WTC11 (cell line): ENCODE measurements around the gene PDC. TPM values are rescaled to one million over a fixed set of nuclear protein-coding genes. Genes with fewer than 3 reads are reported as not detected.

Experiments
- ATAC-seq: fragments of 200-7000 bp; cut with Tn5 transposase; 2 replicates; pipeline ENCODE4 v1.10.0; 2021; ENCODE audit warnings: mild to moderate bottlenecking, moderate library complexity
- CTCF ChIA-PET: fragments of 300-600 bp; sonication (Branson Sonifier 250); formaldehyde crosslinking; loops from one replicate; lab custom pipeline; 2021; ENCODE audit warnings: antibody characterized with exemption; lab: Charles Lee
- POLR2A ChIA-PET: fragments of 350-600 bp; sonication (Branson Sonifier 250); formaldehyde crosslinking; loops from one replicate; lab custom pipeline; 2021; ENCODE audit warnings: antibody characterized with exemption; lab: Charles Lee
- DNase-seq: peaks from one replicate; pipeline ENCODE4 v3.0.0; 2021; ENCODE audit warnings: low spot score
- H3K27ac Mint-ChIP-seq: 2 replicates; pipeline ENCODE4 v1.8.0; 2021; ENCODE audit warnings: mixed read lengths
- H3K27me3 Mint-ChIP-seq: 2 replicates; pipeline ENCODE4 v1.8.0; 2021; ENCODE audit warnings: low read depth, mild to moderate bottlenecking, moderate library complexity, mixed read lengths
- H3K36me3 Mint-ChIP-seq: 2 replicates; pipeline ENCODE4 v1.8.0; 2021; ENCODE audit warnings: mixed read lengths
- H3K4me1 Mint-ChIP-seq: 2 replicates; pipeline ENCODE4 v1.8.0; 2022; ENCODE audit warnings: mixed read lengths
- H3K4me3 Mint-ChIP-seq: 2 replicates; pipeline ENCODE4 v1.8.0; 2021; ENCODE audit warnings: mild to moderate bottlenecking, moderate library complexity, mixed read lengths
- H3K9me3 Mint-ChIP-seq: 2 replicates; pipeline ENCODE4 v1.8.0; 2021; ENCODE audit warnings: mixed read lengths
- AFF4 ChIP-seq: sonication (generic); formaldehyde crosslinking; IDR thresholded peaks from 2 replicates; pipeline ENCODE4 v1.8.1; 2023; ENCODE audit warnings: mild to moderate bottlenecking, missing genetic modification reagents, borderline replicate concordance
- ATF2 ChIP-seq: sonication (generic); formaldehyde crosslinking; IDR thresholded peaks from 2 replicates; pipeline ENCODE4 v1.8.1; 2022; ENCODE audit warnings: low read depth, missing genetic modification reagents, borderline replicate concordance
- ELF4 ChIP-seq: sonication (generic); formaldehyde crosslinking; IDR thresholded peaks from 2 replicates; pipeline ENCODE4 v1.8.1; 2022; ENCODE audit warnings: low read depth, mild to moderate bottlenecking, moderate library complexity, missing genetic modification reagents
- ESRRA ChIP-seq: sonication (generic); formaldehyde crosslinking; IDR thresholded peaks from 2 replicates; pipeline ENCODE4 v1.8.1; 2022; ENCODE audit warnings: mild to moderate bottlenecking, missing genetic modification reagents, borderline replicate concordance
- FOXP1 ChIP-seq: sonication (generic); formaldehyde crosslinking; IDR thresholded peaks from 2 replicates; pipeline ENCODE4 v1.8.0; 2022; ENCODE audit warnings: missing genetic modification reagents, mild to moderate bottlenecking, moderate library complexity, borderline replicate concordance
- FOXP4 ChIP-seq: sonication (generic); formaldehyde crosslinking; IDR thresholded peaks from 2 replicates; pipeline ENCODE4 v1.8.0; 2022; ENCODE audit warnings: mild to moderate bottlenecking, missing genetic modification reagents
- GTF2I ChIP-seq: fragments of 250-450 bp; sonication (Bioruptor Pico); conservative IDR thresholded peaks from 2 replicates; pipeline ENCODE4 v1.4.0; 2021; ENCODE audit warnings: mild to moderate bottlenecking
- IRF2 ChIP-seq: sonication (generic); formaldehyde crosslinking; IDR thresholded peaks from 2 replicates; pipeline ENCODE4 v1.8.0; 2022; ENCODE audit warnings: low read depth, missing genetic modification reagents, borderline replicate concordance
- JUN ChIP-seq: sonication (generic); formaldehyde crosslinking; IDR thresholded peaks from 2 replicates; pipeline ENCODE4 v1.8.0; 2023; ENCODE audit warnings: mild to moderate bottlenecking, missing genetic modification reagents
- MAX ChIP-seq: sonication (generic); formaldehyde crosslinking; IDR thresholded peaks from 2 replicates; pipeline ENCODE4 v1.8.0; 2022; ENCODE audit warnings: mild to moderate bottlenecking, missing genetic modification reagents
- NFYB ChIP-seq: sonication (generic); formaldehyde crosslinking; conservative IDR thresholded peaks from 2 replicates; pipeline ENCODE4 v1.8.0; 2022; ENCODE audit warnings: low read depth, missing genetic modification reagents
- NR3C1 ChIP-seq: sonication (generic); formaldehyde crosslinking; conservative IDR thresholded peaks from 2 replicates; pipeline ENCODE4 v1.8.1; 2023; ENCODE audit warnings: low read depth, mild to moderate bottlenecking, missing genetic modification reagents
- PRRX2 ChIP-seq: fragments of 250-450 bp; sonication (Bioruptor Pico); IDR thresholded peaks from 2 replicates; pipeline ENCODE4 v1.8.0; 2021; ENCODE audit warnings: mild to moderate bottlenecking
- USF1 ChIP-seq: sonication (generic); formaldehyde crosslinking; IDR thresholded peaks from 2 replicates; pipeline ENCODE4 v1.8.0; 2022; ENCODE audit warnings: mild to moderate bottlenecking, missing genetic modification reagents
- ZNF121 ChIP-seq: sonication (generic); formaldehyde crosslinking; IDR thresholded peaks from 2 replicates; pipeline ENCODE4 v1.8.0; 2023; ENCODE audit warnings: missing genetic modification reagents
- ZNF232 ChIP-seq: sonication (generic); formaldehyde crosslinking; IDR thresholded peaks from 2 replicates; pipeline ENCODE4 v1.8.0; 2022; ENCODE audit warnings: mild to moderate bottlenecking, missing genetic modification reagents
- ZNF263 ChIP-seq: sonication (generic); formaldehyde crosslinking; IDR thresholded peaks from 2 replicates; pipeline ENCODE4 v1.8.1; 2022; ENCODE audit warnings: low read depth, mild to moderate bottlenecking, moderate library complexity, missing genetic modification reagents
- ZNF317 ChIP-seq: sonication (generic); formaldehyde crosslinking; IDR thresholded peaks from 2 replicates; pipeline ENCODE4 v1.8.1; 2023; ENCODE audit warnings: low read depth, mild to moderate bottlenecking, moderate library complexity, missing genetic modification reagents, borderline replicate concordance
- ZNF396 ChIP-seq: fragments of 250-450 bp; sonication (Bioruptor Pico); IDR thresholded peaks from 2 replicates; pipeline ENCODE4 v1.8.0; 2021; ENCODE audit warnings: mild to moderate bottlenecking, moderate library complexity, borderline replicate concordance
- ZNF425 ChIP-seq: fragments of 250-450 bp; sonication (Bioruptor Pico); conservative IDR thresholded peaks from 2 replicates; pipeline ENCODE4 v1.9.0; 2021; ENCODE audit warnings: mild to moderate bottlenecking
- ZSCAN18 ChIP-seq: fragments of 250-450 bp; sonication (Bioruptor Pico); IDR thresholded peaks from 2 replicates; pipeline ENCODE4 v2.1.2; 2022; ENCODE audit warnings: mild to moderate bottlenecking, moderate library complexity
- total RNA-seq: library from RNA; stranded (reverse); gene quantifications from 3 replicates; pipeline ENCODE4 v1.2.3, GENCODE V29; 2021

PDC gene
- total RNA-seq, 1 experiment from 2014 or later, result not detected

GRCh38 chr1:186500804-186501203 lies 39.9 kb upstream of the PDC start (continued):
- TF ChIP-seq ZSCAN18 (CRISPR knock-in tag) (no peak), ATF2 (CRISPR knock-in tag) (no peak), ZNF425 (CRISPR knock-in tag) (no peak), ZNF317 (no peak), ELF4 (no peak), MAX (no peak), NFYB (no peak)

- POLR2A ChIA-PET, result no interaction called here
- H3K27me3 Mint-ChIP-seq, result no peaks in the 10 kb centered on the region
- H3K4me1 Mint-ChIP-seq, result peaks cover 18% of the 10 kb centered on the region
- H3K4me3 Mint-ChIP-seq, result no peak overlapping the region
- TF ChIP-seq FOXP4 (CRISPR knock-in tag) (no peak), ZNF396 (CRISPR knock-in tag) (no peak), IRF2 (CRISPR knock-in tag) (no peak), JUN (CRISPR knock-in tag) (no peak), NR3C1 (CRISPR knock-in tag) (no peak), GTF2I (no peak), ZNF232 (CRISPR knock-in tag) (no peak)
- TF ChIP-seq, all 79 proteins: peak for 0
- H3K27ac Mint-ChIP-seq, result no peak overlapping the region; the same call in 1 of the 2 replicates
- CTCF ChIA-PET, result no interaction called here
- ATAC-seq, result no peak
- H3K9me3 Mint-ChIP-seq, result peaks cover 3% of the 10 kb centered on the region; the same call in 1 of the 2 replicates
- no peaks in the 10 kb centered on the region for H3K36me3 Mint-ChIP-seq
- no peak for DNase-seq
Observed at GRCh38 chr1:186499571-186499970, 38.7 kb upstream of the PDC start.

- ATAC-seq (no peak), DNase-seq (no peak)
- ChIA-PET POLR2A (no interaction called here), CTCF (no interaction called here)
- no peak overlapping the region for H3K4me3 Mint-ChIP-seq
- peaks cover 18% of the 10 kb centered on the region for H3K4me1 Mint-ChIP-seq
- H3K27ac Mint-ChIP-seq, result no peak overlapping the region
- H3K36me3 Mint-ChIP-seq, result no peaks in the 10 kb centered on the region
- H3K27me3 Mint-ChIP-seq, result no peaks in the 10 kb centered on the region
- H3K9me3 Mint-ChIP-seq, result peaks cover 3% of the 10 kb centered on the region; the same call in 1 of the 2 replicates
- no peak for TF ChIP-seq AFF4 (CRISPR knock-in tag)
- TF ChIP-seq ZNF121, result no peak
- no peak for TF ChIP-seq ESRRA
- TF ChIP-seq USF1 (CRISPR knock-in tag), result no peak
- no peak for TF ChIP-seq FOXP1 (CRISPR knock-in tag)
- no peak for TF ChIP-seq PRRX2 (CRISPR knock-in tag)
- TF ChIP-seq ZNF263 (CRISPR knock-in tag), result no peak
Observed at GRCh38 chr1:186498695-186499389, 37.9 kb upstream of the PDC start.
